GM12878 (cell line): ENCODE results near the gene MORF4L2.

Source experiments
- BHLHE40 ChIP-seq, 2 experiments: fragments of 450-650 bp in 1 of 2; IDR thresholded peaks; 2 replicates each; pipeline ENCODE4 v1.6.1; 2011 to 2017; ENCODE audit warnings: low read depth in 2 of 2, borderline replicate concordance in 1 of 2, improper control_type of control experiment in 1 of 2, low read length in 1 of 2, mild to moderate bottlenecking in 1 of 2
- CHD1 ChIP-seq: IDR thresholded peaks from 2 replicates; pipeline ENCODE4 v1.6.1; 2012; ENCODE audit warnings: low read depth, low read length, improper control_type of control experiment
- EZH2 ChIP-seq: IDR thresholded peaks from 2 replicates; pipeline ENCODE4 v1.6.1; 2012; ENCODE audit warnings: low read depth, mild to moderate bottlenecking, control low read depth, inconsistent platforms, low read length, borderline replicate concordance; ENCODE audit not compliant: control insufficient read depth
- MAX ChIP-seq: IDR thresholded peaks from 2 replicates; pipeline ENCODE4 v1.6.1; 2012; ENCODE audit warnings: low read depth, low read length, improper control_type of control experiment
- MTA2 ChIP-seq: fragments of 450-650 bp; IDR thresholded peaks from 2 replicates; pipeline ENCODE4 v1.6.1; 2016; ENCODE audit warnings: low read depth, mild to moderate bottlenecking, moderate library complexity
- PML ChIP-seq: IDR thresholded peaks from 2 replicates; pipeline ENCODE4 v1.6.1; 2012; ENCODE audit warnings: low read length, inconsistent platforms
- POLR2A ChIP-seq: IDR thresholded peaks from 2 replicates; pipeline ENCODE4 v1.6.1; 2011; ENCODE audit warnings: low read depth, mild to moderate bottlenecking, low read length
- POLR2AphosphoS5 ChIP-seq: IDR thresholded peaks from 2 replicates; pipeline ENCODE4 v1.6.1; 2011; ENCODE audit warnings: mild to moderate bottlenecking, low read length, inconsistent platforms
- TCF12 ChIP-seq: IDR thresholded peaks from 2 replicates; pipeline ENCODE4 v1.6.1; 2011; ENCODE audit warnings: low read depth, mild to moderate bottlenecking, low read length
- USF1 ChIP-seq: IDR thresholded peaks from 2 replicates; pipeline ENCODE4 v1.6.1; 2011; ENCODE audit warnings: borderline replicate concordance, low read depth, mild to moderate bottlenecking, moderate library complexity, mixed read lengths, low read length; ENCODE audit not compliant: insufficient read depth; ENCODE audit errors: extremely low read length
- TF ChIP-seq, protein P1 (sequence below), 3 experiments: IDR thresholded peaks in 2 of 3; conservative IDR thresholded peaks in 1 of 3; 2 replicates each; pipeline ENCODE4 v1.5.1; 2011; ENCODE audit warnings: low read depth in 3 of 3, low read length in 3 of 3, mild to moderate bottlenecking in 3 of 3, control low read depth in 2 of 3, moderate library complexity in 2 of 3, inconsistent platforms in 1 of 3, mixed read lengths in 1 of 3; ENCODE audit not compliant: control insufficient read depth in 2 of 3, insufficient read depth in 1 of 3; ENCODE audit errors: extremely low read depth in 1 of 3
- TF ChIP-seq, protein P2 (sequence below): IDR thresholded peaks from 2 replicates; pipeline ENCODE4 v1.6.1; 2012; ENCODE audit warnings: low read depth, low read length, improper control_type of control experiment
- TF ChIP-seq, protein P3 (sequence below): fragments of 450-650 bp; formaldehyde crosslinking; IDR thresholded peaks from 2 replicates; pipeline ENCODE4 v1.4.0; 2022; ENCODE audit warnings: mild to moderate bottlenecking, moderate library complexity

GRCh38 chrX:103710609-103711008 lies 24.1 kb upstream of the MORF4L2 start, which contains the start of gene TMEM31:
- TF ChIP-seq CHD1 (no peak), TCF12 (no peak), BHLHE40 (IDR thresholded peaks at IDR 0.05; ENCODE audit: borderline replicate concordance in 1 of 2, low read depth in 2 of 2, low read length in 1 of 2) (no peak), MAX (no peak), USF1 (no peak), MTA2 (no peak), EZH2 (no peak), PML (no peak), POLR2A (no peak), POLR2AphosphoS5 (no peak)
- TF ChIP-seq, protein P1, sequence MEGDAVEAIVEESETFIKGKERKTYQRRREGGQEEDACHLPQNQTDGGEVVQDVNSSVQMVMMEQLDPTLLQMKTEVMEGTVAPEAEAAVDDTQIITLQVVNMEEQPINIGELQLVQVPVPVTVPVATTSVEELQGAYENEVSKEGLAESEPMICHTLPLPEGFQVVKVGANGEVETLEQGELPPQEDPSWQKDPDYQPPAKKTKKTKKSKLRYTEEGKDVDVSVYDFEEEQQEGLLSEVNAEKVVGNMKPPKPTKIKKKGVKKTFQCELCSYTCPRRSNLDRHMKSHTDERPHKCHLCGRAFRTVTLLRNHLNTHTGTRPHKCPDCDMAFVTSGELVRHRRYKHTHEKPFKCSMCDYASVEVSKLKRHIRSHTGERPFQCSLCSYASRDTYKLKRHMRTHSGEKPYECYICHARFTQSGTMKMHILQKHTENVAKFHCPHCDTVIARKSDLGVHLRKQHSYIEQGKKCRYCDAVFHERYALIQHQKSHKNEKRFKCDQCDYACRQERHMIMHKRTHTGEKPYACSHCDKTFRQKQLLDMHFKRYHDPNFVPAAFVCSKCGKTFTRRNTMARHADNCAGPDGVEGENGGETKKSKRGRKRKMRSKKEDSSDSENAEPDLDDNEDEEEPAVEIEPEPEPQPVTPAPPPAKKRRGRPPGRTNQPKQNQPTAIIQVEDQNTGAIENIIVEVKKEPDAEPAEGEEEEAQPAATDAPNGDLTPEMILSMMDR (IDR thresholded peaks at IDR 0.05 in 2 of 3, conservative IDR thresholded peaks at IDR 0.05 in 1 of 3; ENCODE audit: control insufficient read depth in 2 of 3, extremely low read depth in 1 of 3, insufficient read depth in 1 of 3, low read depth in 3 of 3, low read length in 3 of 3) = no peak
- TF ChIP-seq, protein P2, sequence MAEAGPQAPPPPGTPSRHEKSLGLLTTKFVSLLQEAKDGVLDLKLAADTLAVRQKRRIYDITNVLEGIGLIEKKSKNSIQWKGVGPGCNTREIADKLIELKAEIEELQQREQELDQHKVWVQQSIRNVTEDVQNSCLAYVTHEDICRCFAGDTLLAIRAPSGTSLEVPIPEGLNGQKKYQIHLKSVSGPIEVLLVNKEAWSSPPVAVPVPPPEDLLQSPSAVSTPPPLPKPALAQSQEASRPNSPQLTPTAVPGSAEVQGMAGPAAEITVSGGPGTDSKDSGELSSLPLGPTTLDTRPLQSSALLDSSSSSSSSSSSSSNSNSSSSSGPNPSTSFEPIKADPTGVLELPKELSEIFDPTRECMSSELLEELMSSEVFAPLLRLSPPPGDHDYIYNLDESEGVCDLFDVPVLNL = no peak
- TF ChIP-seq, protein P3, sequence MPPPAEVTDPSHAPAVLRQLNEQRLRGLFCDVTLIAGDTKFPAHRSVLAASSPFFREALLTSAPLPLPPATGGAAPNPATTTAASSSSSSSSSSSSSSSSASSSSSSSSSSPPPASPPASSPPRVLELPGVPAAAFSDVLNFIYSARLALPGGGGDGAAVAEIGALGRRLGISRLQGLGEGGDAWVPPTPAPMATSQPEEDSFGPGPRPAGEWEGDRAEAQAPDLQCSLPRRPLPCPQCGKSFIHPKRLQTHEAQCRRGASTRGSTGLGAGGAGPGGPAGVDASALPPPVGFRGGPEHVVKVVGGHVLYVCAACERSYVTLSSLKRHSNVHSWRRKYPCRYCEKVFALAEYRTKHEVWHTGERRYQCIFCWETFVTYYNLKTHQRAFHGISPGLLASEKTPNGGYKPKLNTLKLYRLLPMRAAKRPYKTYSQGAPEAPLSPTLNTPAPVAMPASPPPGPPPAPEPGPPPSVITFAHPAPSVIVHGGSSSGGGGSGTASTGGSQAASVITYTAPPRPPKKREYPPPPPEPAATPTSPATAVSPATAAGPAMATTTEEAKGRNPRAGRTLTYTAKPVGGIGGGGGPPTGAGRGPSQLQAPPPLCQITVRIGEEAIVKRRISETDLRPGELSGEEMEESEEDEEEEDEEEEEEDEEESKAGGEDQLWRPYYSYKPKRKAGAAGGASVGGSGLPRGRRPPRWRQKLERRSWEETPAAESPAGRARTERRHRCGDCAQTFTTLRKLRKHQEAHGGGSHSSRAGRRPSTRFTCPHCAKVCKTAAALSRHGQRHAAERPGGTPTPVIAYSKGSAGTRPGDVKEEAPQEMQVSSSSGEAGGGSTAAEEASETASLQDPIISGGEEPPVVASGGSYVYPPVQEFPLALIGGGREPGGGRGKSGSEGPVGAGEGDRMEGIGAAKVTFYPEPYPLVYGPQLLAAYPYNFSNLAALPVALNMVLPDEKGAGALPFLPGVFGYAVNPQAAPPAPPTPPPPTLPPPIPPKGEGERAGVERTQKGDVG (CRISPR knock-in tag) = no peak
